HCT116 (cell line): ENCODE data around the gene HNRNPA2B1. TPM values are rescaled to one million over a fixed set of nuclear protein-coding genes. Genes with fewer than 3 reads are reported as not detected.
A peak's percentile ranks its signal among the peaks of the same experiment; 100 is the strongest.

Experiments
- ATAC-seq: fragments of 200-7000 bp; cut with Tn5 transposase; 2 replicates; pipeline ENCODE4 v1.9.1; 2020; ENCODE audit warnings: mild to moderate bottlenecking, moderate library complexity
- BruUV-seq: library from RNA; stranded (reverse); fragments of 400-500 nt; replicated peaks from 2 replicates; lab custom pipeline; 2021; lab: Mats Ljungman, UMichigan
- CTCF ChIA-PET: fragments of 300-600 bp; sonication (Branson Sonifier 250); formaldehyde crosslinking; loops from one replicate; lab custom pipeline; 2021; ENCODE audit warnings: antibody characterized with exemption; lab: Charles Lee
- POLR2A ChIA-PET: fragments of 300-600, 350-600 bp; sonication (Branson Sonifier 250); formaldehyde crosslinking; loops from one replicate; lab custom pipeline; 2021; ENCODE audit warnings: antibody characterized with exemption; lab: Charles Lee
- RAD21 ChIA-PET, 2 experiments: fragments of 300-600 bp; sonication (Branson Sonifier 250); formaldehyde crosslinking; loops; one replicate each; lab custom pipeline; 2023; ENCODE audit warnings: low total read pairs in 2 of 2; ENCODE audit not compliant: uncharacterized antibody in 2 of 2, unreplicated experiment in 2 of 2, low non-redundant PET in 1 of 2; lab: Charles Lee
- DNase-seq: peaks from one replicate; pipeline ENCODE4 v3.0.0-alpha.2; 2010; ENCODE audit warnings: low read depth, low spot score
- H2AFZ ChIP-seq: fragments of 200-600 bp; shearing (Covaris generic), sonication (generic); 2 replicates; pipeline ENCODE4 v1.6.1; 2017; ENCODE audit warnings: low read depth, mixed run types, mixed read lengths, antibody characterized with exemption, low read length; ENCODE audit not compliant: poor library complexity, severe bottlenecking
- H3K27ac ChIP-seq: 2 replicates; pipeline ENCODE4 v1.5.1; 2012; ENCODE audit warnings: low read depth, low read length
- H3K27me3 ChIP-seq: fragments of 200-600 bp; sonication (generic); 2 replicates; pipeline ENCODE4 v1.6.1; 2016; ENCODE audit warnings: mixed run types, low read length, mixed read lengths; ENCODE audit not compliant: insufficient read depth
- H3K36me3 ChIP-seq, 2 experiments: fragments of 200-500 bp in 1 of 2; fragments of 200-600 bp in 1 of 2; sonication (Bioruptor generic) in 1 of 2; sonication (generic) in 1 of 2; 2 replicates each; pipeline versions ENCODE4 v1.5.1 to v1.6.1; 2014 to 2016; ENCODE audit warnings: low read length in 2 of 2, inconsistent platforms in 1 of 2, mixed read lengths in 1 of 2, mixed run types in 1 of 2; ENCODE audit not compliant: insufficient read depth in 2 of 2, control insufficient read depth in 1 of 2
- H3K4me1 ChIP-seq, 2 experiments: fragments of 200-600 bp in 1 of 2; sonication (generic) in 1 of 2; 2 replicates each; pipeline versions ENCODE4 v1.5.1 to v1.6.1; 2012 to 2017; ENCODE audit warnings: low read length in 2 of 2, inconsistent platforms in 1 of 2, mild to moderate bottlenecking in 1 of 2, mixed read lengths in 1 of 2, mixed run types in 1 of 2, moderate library complexity in 1 of 2; ENCODE audit not compliant: insufficient read depth in 2 of 2, control insufficient read depth in 1 of 2
- H3K4me2 ChIP-seq: fragments of 200-600 bp; sonication (generic); 2 replicates; pipeline ENCODE4 v1.6.1; 2017; ENCODE audit warnings: mixed run types, low read length, mixed read lengths
- H3K4me3 ChIP-seq, 2 experiments: fragments of 200-600 bp in 1 of 2; sonication (generic) in 1 of 2; replicated peaks in 1 of 2; 2 replicates each; pipeline ENCODE4 v1.5.1; 2011 to 2016; ENCODE audit warnings: low read length in 2 of 2, control low read depth in 1 of 2, low read depth in 1 of 2, mild to moderate bottlenecking in 1 of 2, mixed read lengths in 1 of 2, mixed run types in 1 of 2
- H3K79me2 ChIP-seq: fragments of 200-600 bp; sonication (generic); 2 replicates; pipeline ENCODE4 v1.6.1; 2017; ENCODE audit warnings: mild to moderate bottlenecking, mixed run types, low read length, moderate library complexity, mixed read lengths; ENCODE audit not compliant: insufficient read depth
- H3K9ac ChIP-seq: fragments of 200-600 bp; sonication (generic); 2 replicates; pipeline ENCODE4 v1.6.1; 2016; ENCODE audit warnings: low read length, mixed read lengths
- H3K9me2 ChIP-seq: fragments of 200-600 bp; sonication (generic), shearing (Covaris generic); 2 replicates; pipeline ENCODE4 v1.6.1; 2017; ENCODE audit warnings: mixed run types, mild to moderate bottlenecking, moderate library complexity; ENCODE audit not compliant: insufficient read depth
- H3K9me3 ChIP-seq, 2 experiments: fragments of 200-500 bp in 1 of 2; fragments of 200-600 bp in 1 of 2; sonication (Bioruptor generic) in 1 of 2; sonication (generic) in 1 of 2; 2 replicates each; pipeline ENCODE4 v1.6.1; 2014 to 2017; ENCODE audit warnings: low read length in 2 of 2, mixed read lengths in 2 of 2, inconsistent platforms in 1 of 2, low read depth in 1 of 2, mild to moderate bottlenecking in 1 of 2, mixed run types in 1 of 2, moderate library complexity in 1 of 2; ENCODE audit not compliant: control insufficient read depth in 1 of 2, insufficient read depth in 1 of 2
- H4K20me1 ChIP-seq: fragments of 200-600 bp; sonication (generic), shearing (Covaris generic); 2 replicates; pipeline ENCODE4 v1.6.1; 2017; ENCODE audit warnings: mixed run types, mild to moderate bottlenecking, moderate library complexity; ENCODE audit not compliant: insufficient read depth
- CTCF ChIP-seq, 3 experiments: fragments of 200-600 bp in 1 of 3; sonication (generic) in 1 of 3; IDR thresholded peaks in 2 of 3; conservative IDR thresholded peaks in 1 of 3; 2 replicates each; pipeline ENCODE4 v1.5.1; 2012 to 2017; ENCODE audit warnings: low read depth in 2 of 3, low read length in 2 of 3, antibody characterized with exemption in 1 of 3, borderline replicate concordance in 1 of 3, control low read depth in 1 of 3, mild to moderate bottlenecking in 1 of 3, mixed read lengths in 1 of 3, mixed run types in 1 of 3, moderate library complexity in 1 of 3; ENCODE audit not compliant: insufficient read depth in 1 of 3
- EGR1 ChIP-seq: IDR thresholded peaks from 2 replicates; pipeline ENCODE4 v1.6.1; 2012; ENCODE audit warnings: low read depth
- EZH2 ChIP-seq: fragments of 200-600 bp; sonication (generic); IDR thresholded peaks from 2 replicates; pipeline ENCODE4 v1.6.1; 2017; ENCODE audit warnings: antibody characterized with exemption, mixed run types
- EZH2phosphoT487 ChIP-seq: fragments of 200-600 bp; IDR thresholded peaks from 2 replicates; pipeline ENCODE4 v1.6.1; 2018; ENCODE audit warnings: antibody characterized with exemption, borderline replicate concordance
- MAX ChIP-seq: IDR thresholded peaks from 2 replicates; pipeline ENCODE4 v1.6.1; 2012
- POLR2AphosphoS5 ChIP-seq: IDR thresholded peaks from 2 replicates; pipeline ENCODE4 v1.6.1; 2011; ENCODE audit warnings: mild to moderate bottlenecking, low read depth, low read length, moderate library complexity
- RAD21 ChIP-seq: IDR thresholded peaks from 2 replicates; pipeline ENCODE4 v1.6.1; 2012; ENCODE audit warnings: low read depth, mild to moderate bottlenecking
- REST ChIP-seq: IDR thresholded peaks from 2 replicates; pipeline ENCODE4 v1.6.1; 2012; ENCODE audit warnings: low read depth
- ZNF274 ChIP-seq: fragments of 200-500 bp; sonication (Bioruptor generic); IDR thresholded peaks from 2 replicates; pipeline ENCODE4 v1.6.1; 2014; ENCODE audit warnings: mild to moderate bottlenecking, low read depth, low read length, inconsistent platforms
- intact Hi-C: fragments of 100-400 bp; cut with micrococcal nuclease; formaldehyde crosslinking; loops from 2 replicates; pipeline ENCODE4 v1.10.0; 2022
- total RNA-seq: library from RNA; stranded (reverse); gene quantifications from one replicate; pipeline ENCODE4 v1.2.1, GENCODE V29; 2021; ENCODE audit not compliant: unreplicated experiment

The HNRNPA2B1 gene
- total RNA-seq, 1 experiment from 2014 or later = 870 TPM

GRCh38 chr7:26198781-26199169 is 1.8 kb downstream of the HNRNPA2B1 start (continued):
- TF ChIP-seq REST = no peak
- TF ChIP-seq ZNF274 = no peak
- no peak for TF ChIP-seq EGR1
- no peak for TF ChIP-seq MAX
- TF ChIP-seq POLR2AphosphoS5 = no peak

GRCh38 chr7:26198133-26198780 is 2.3 kb downstream of the HNRNPA2B1 start:
- TF ChIP-seq POLR2AphosphoS5 (peak; percentile 36; the same call in 1 of the 2 replicates), EZH2phosphoT487 (no peak), CTCF (IDR thresholded peaks at IDR 0.05 in 2 of 3, conservative IDR thresholded peaks at IDR 0.05 in 1 of 3; ENCODE audit: borderline replicate concordance in 1 of 3, insufficient read depth in 1 of 3, low read depth in 2 of 3, low read length in 2 of 3) (peak; percentile 31 to 69 (median 54); a peak in 5 of 6 replicates), MAX (no peak), EZH2 (no peak), RAD21 (peak; percentile 29; the same call in 1 of the 2 replicates)
- TF ChIP-seq, all 23 proteins: peak for 3
- RAD21 ChIA-PET = interaction anchor here in 1 of 2 experiments (1.1 kb wide), 1 partner anchor 306 kb away, joined by 3 read pairs; no protein-coding TSS in a partner anchor
- intact Hi-C loops = loop anchor here (1.0 to 2.0 kb wide), 2 partner anchors 167 to 305 kb away; no protein-coding TSS in a partner anchor
- Histone ChIP-seq H3K27me3 (no peaks in the 10 kb centered on the region), H3K4me3 (peak overlapping the region; percentile 68 to 93), H3K9me2 (no peaks in the 10 kb centered on the region), H3K4me2 (peak overlapping the region; percentile 71), H4K20me1 (peaks cover 62% of the 10 kb centered on the region), H2AFZ (no peak overlapping the region), H3K36me3 (peaks cover 55 to 65% of the 10 kb centered on the region in 2 experiments), H3K9ac (peak overlapping the region; percentile 84), H3K79me2 (peaks cover 90% of the 10 kb centered on the region), H3K9me3 (no peaks in the 10 kb centered on the region), H3K27ac (peak overlapping the region; percentile 97; the same call in 1 of the 2 replicates), H3K4me1 (peaks cover 5 to 27% of the 10 kb centered on the region in 2 experiments; a peak in 3 of 4 replicates)
- CTCF ChIA-PET = interaction anchor here (0.8 to 2.5 kb wide), 4 partner anchors 107 to 306 kb away, joined by 3 to 13 read pairs (median 6); no protein-coding TSS in a partner anchor
- no peak for DNase-seq
- no TSS peak for BruUV-seq
- POLR2A ChIA-PET = interaction anchor here (0.8 to 1.8 kb wide), 8 partner anchors 10 to 306 kb away, joined by 3 to 5 read pairs (median 4); partner anchors contain the start of gene NFE2L3
- ATAC-seq = no peak
